HuH-7.5 (cell line): ENCODE data around the gene MYBL2.

Experiments used
- DNase-seq: peaks from one replicate; pipeline ENCODE4 v3.0.0; 2011; ENCODE audit warnings: low spot score

MYBL2 gene

DNA sequence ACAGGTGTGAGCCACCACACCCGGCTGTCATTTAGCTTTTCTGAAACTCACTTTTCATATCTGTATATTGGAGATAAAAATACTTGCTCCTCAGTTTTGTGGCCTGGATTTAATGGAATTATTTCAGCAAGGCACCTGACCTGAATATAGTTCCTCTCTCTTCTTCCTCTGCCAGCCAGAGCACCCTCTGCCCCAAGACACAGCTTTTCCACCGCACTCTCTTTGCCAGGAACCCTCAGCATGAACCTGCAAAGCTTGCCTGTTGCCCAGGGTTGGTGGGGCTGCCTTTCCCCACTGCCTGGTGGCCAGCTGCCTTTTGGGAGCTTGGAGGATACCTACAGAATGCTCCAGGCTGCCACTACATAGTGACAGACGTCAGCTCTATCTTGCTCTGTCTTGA is 56.8 kb downstream of the MYBL2 start:
- no peak for DNase-seq

DNA sequence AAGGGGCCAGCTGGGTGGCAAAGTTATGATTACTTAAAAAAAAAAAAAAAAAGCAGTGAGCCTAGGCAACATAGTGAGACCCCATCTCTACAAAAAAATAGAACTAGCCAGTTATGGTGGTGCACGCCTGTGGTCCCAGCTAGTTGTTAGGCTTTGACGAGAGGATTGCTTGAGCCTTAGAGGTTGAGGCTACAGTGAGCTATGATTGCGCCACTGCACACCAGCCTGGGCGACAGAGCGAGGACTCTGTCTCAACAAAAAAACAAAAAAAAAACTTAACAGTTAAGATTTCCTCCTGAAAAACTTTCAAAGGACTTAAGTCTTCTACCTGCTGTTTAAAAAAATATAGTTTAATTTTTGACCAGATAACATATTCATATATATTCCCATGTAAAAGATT is 57.5 kb downstream of the MYBL2 start:
- no peak for DNase-seq

DNA sequence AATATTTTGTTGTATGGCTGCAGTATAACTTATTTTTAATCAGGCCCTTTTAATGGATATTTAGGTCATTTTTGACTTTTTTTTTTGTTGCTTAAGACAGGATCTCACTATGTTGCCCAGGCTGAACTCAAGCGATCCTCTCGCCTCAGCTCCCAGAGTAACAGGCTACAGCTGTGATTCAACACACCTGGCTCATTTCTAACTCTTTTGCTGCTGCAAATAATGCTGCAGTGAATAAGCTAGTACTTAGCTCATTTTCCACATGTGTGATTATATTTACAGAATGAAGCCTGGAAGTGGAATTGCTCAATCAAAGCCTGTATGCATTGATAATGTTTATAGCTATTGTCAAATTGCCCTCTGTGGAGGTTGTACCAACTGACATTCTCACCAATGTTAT is 58.8 kb downstream of the MYBL2 start:
- no peak for DNase-seq

DNA sequence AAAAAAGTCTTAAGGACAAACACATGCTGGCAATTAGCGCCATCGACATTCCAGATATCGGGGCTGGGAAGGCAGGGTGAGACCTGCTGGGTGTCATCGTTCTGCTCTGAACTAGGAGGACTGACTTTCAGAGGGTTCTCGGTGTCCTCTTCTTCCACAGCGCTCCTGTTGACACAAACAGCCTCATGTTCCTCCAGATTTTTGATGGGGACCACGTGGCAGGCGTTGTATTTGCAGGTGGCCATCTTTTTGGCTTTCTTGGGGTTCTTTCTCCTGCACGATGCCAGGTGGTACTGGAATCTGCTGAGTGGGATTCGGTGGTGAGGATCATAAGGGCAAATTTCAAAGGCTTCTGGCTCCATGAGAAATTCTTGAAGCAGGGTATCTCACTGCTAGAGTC is 59.4 kb downstream of the MYBL2 start:
- DNase-seq = no peak

DNA sequence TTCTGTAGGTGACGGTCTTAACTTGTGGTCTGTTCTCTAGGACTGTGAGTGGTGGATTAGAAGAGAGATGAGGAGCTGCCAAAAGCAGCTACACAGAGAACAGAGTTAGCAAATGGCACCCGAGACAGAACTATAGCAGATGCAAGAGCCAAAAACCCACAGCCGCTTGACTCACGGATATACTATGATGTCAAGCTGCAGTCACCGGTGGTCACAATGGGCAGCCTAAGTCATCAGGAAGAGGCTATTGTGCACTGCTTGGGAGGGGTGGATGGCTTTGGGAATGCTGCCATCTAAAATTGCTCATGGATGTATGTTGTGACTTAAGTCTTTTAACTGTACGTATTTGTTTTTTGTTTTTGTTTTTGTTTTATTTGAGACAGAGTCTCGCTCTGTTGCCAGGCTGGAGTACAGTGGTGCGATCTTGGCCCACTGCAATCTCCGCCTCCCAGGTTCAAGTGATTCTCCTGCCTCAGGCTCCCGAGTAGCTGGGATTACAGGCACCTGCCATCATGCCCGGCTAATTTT is 60.0 kb downstream of the MYBL2 start, which contains the start of gene GTSF1L:
GTSF1L (minus strand) TSS at position 192 of the 528 bp plus-strand sequence. CDS start 308 bp downstream, outside the sequence.
- no peak for DNase-seq

DNA sequence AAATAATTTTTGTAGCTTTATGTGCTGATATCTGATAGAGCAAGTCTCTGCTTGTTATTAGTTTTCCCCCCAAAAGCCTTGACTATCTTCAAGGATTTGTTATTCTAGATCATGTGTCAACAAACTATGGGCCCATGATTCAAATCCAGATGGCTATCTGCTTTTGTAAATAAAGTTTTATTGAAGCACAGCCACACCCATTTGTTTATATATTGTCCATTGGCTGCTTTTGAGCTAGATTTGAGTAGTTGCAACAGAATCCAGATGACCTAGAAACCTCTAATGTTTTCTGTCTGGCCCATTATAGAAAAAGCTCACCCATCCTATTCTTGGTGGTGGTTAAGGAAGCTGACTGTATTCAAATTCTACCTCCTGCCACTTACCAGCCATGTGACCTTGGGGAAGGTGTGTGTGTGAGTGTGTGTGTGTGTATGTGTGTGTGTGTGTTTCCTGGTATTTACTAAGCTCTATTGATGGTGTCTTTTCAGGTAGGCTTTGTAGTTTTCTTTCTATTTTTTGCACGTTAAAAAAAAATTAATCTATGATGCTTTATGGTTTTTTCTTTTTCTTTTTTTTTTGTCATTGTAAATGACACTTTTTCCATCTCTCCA is 61.2 kb downstream of the MYBL2 start:
- DNase-seq = no peak

DNA sequence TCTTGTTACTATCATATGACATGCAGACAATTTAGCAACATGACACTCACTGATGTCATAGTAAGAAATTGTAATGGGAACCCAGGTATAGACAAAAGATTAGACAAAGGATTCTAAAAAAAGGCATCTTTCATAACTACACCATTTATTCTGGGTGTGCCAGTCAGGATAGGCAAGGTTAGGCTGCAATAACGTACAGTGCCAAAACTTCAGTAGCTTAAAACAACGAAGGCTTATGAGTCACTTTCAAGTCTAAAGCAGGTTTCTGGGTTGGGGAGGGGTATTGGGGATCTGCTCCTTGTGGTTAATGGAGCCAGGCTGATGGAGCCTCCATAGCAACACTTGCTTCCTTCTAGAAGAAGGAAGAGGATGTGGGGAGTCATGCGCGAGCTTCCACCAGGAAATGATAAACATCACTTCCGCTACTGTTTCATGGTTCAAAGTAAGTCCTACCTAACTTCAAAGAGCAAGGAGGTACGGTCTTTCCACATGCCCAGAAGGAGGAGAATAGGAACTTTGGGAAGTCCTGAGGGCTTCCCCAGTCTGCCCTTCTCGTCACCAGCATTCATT is 61.9 kb downstream of the MYBL2 start:
- DNase-seq = no peak

DNA sequence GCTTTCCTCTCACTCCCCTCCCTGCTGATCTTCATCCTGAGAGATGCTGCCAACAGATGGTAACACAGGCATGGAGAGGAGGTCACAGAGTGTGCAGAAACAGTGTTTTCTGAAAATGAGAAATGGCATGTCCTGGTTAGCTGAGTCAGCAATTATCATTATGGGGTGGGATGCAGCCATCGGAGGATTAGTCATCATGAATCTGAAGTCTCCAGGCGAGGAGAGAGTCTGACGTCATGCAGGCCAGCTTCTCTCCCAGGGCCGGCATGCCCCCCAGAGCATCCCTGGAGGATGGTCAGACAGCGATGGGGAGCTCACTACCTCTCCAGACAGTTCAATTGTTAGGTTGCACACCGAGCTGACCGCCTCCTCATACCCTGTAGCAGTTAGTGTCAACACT is 64.6 kb downstream of the MYBL2 start:
- DNase-seq = no peak

DNA sequence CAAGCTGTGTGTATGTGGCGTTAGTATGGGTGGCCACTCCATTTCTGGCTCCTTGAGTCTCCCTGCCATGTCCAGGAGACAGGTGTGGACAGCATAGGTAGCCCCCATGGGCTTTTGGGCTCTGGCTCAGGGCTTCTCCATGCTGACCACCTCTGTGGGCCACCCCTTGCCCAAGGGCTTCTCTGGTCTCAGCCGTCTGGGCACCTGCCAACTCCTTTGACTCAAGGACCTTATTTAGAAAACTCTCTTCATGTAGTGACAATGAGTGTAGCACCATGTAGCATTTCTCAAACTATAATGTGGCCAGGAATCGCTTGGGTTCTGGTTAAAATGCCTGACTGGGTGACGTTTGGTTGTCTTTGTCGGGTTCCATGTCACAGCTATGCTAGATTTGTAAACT is 65.0 kb downstream of the MYBL2 start:
- DNase-seq = no peak

DNA sequence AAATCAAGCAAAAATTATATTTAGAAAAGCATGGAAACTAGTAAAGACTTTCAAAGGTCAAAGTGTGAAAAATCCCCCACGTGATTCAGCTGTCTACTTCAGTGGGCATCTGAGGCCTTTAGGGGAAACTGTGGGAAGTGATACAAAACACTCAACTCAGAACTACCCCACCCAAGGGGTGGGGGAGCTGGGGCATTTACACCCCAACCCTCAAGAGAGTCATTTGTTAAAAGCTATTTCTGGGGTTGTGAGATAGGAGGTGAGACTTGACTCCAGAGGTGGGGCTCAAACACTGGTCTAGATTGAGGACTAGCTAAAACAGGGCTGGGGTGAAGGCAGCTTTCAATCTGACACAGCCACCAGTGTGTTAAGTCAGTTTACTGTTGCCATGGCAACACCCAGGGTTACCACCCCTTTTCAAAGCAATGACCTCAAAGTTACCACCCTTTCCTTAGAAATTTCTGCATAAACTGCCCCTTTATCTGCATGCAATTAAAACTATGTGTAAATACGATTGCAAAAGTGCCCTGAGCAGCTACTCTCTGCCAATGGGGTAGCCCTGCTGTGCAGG is 69.8 kb downstream of the MYBL2 start:
- no peak for DNase-seq

DNA sequence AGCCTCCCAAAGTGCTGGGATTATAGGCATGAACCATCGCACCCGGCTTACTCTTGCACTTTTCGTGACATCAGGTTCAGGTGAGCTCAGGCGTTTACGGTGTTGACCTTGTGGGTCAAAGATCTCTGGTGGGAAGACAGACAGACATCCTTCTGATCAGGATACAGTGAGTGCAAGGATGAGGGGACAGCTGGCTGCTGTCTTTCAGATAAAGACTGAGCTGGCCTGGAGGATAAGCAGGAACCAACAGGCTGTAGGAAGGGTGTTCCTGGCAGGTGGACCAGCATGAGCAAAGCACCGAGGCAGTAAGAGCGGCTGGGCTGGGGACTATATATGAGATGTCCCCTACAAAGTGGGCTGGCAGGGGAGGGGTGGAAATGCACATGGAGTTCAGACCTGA is 71.0 kb downstream of the MYBL2 start:
- DNase-seq = no peak

DNA sequence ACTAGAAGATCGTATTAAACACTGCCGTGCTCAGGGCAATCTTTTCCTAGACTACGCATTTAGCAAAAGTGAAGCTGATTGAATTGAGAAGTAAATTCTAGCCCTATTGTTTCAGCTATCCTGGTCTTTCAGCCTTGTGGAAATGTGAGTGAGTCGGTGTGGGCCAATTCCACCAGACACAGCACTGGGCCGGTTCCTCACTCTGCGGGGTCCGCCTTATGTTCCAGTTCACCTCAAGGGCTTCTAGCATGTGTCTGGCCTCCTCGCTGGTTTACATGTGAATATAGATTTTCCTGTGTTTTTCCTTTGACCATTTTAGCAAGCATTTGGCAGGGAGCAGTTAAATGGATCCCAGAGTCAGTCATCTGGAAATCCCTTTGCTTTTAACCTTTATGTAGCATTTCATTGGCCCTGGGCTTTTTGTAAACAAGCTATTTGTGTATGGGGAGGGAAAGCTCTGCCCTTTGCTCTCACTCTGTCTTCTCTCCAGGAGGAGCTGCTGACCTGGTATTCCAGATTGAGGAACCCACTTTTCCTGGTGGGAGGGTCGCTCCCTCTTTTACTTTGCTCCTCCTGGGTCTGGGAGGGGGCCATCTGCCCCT is 72.3 kb downstream of the MYBL2 start:
- no peak for DNase-seq

DNA sequence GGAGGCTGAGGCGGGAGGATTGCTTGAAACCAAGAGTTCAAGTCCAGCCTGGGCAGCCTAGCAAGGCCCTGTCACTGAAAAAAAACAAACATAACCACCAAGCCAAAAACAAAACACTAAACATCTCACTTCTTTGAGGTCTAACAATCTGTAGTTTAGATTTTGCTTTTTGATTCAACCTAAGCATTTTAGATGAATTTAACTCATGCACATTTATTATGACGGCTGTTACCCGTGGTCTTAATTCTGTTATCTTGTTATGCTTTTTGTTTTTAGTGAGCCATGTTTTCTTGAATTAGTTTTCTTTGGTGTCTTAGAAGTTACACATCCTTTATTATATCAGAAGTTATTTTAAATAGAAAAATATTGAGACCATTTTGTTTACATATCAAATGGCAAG is 73.7 kb downstream of the MYBL2 start:
- DNase-seq = no peak

DNA sequence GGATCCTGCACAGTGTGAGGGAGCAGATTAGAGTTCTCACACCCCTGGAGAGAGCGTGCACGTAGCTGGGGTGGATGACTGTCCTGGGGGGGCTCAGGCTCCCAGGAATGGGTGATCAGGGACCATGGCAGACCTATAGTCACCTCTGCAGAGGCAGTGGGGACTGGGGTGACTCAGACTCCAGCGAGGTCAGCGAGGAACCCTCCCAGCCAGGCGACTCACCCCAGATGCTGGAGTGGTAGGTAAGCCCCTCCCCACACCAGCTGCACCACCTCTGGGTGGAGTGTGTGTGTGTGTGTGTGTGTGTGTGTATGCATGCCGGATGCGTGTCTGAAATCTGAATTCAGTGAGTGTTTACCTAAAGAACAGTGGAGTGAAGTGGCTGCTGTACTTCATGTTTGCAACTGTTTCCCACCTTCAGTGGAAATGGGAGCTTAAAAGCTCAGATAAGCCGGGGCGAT is 77.3 kb downstream of the MYBL2 start:
- no peak for DNase-seq

DNA sequence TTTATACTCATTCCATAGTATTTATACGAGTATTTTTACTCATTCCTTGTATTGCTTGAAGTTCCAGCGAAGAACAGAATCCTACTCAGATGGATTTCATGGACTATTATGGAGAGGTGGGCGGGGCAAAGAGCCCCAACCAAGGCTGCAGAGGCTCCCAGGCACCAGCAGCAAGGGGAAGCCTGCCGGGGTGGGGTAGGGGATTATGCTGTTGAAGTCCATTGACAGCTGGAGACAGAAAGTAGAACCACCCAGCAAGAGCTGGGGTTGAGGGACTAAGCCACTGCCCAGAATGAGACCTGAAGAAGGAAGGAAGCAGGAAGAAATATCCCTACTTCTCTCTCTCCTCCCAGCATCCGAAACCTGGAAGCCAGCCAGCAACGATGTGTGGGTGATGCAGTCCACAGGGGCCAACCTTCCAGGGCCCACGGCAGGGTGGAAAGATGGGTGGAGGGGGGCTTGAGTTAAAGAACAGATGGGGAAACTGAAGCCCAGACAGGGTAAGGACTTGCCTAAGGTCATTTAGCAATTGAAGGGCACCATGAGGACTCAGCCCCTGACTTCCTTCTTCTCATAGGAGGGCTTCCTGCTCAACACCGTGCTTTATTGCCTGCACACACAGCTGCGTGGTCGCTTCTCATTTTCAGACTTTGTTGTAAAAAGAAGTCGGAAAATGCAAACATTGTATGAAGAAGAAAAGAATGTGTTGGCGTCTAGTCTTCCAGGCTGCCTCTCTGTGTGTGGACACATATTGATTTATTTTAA is 78.2 kb downstream of the MYBL2 start:
- DNase-seq = no peak

DNA sequence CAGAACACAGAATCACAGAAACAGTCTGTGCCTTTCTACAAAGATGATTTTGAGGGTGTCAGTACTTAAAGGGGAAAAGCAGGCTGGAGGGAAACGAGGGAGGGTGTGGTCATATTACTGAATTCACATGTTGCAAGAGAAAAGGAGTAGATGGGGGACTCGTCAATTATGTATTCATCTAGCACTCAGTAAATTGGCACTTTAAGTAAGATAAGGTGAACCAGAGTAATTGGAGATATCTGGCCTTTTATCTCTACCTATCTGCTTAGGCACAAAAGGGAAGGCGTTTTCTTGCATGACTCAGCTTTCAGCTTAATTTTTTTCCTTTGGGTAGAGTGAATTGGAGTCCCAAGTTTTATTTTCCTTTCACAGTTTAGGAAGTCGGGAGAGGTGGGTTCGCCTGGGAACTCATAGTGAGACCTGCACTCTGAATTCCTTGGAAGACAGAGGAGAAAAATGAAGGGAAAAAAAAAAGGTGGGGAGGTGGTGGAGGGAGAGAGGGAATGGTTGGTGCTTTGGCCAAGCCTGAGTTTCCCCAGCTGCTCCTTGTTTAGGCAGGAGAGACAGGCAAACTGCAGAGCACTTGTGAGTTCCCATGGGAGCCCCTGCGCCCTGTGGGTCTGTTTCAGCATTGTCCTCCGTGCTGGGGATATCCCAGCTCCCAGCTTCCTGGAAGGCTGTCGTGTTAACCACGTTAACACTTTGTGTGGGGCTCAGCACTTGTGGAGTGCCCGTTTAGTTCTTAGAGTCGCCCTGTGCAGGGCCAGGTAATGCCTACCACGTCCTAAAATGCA is 79.6 kb downstream of the MYBL2 start:
- no peak for DNase-seq

DNA sequence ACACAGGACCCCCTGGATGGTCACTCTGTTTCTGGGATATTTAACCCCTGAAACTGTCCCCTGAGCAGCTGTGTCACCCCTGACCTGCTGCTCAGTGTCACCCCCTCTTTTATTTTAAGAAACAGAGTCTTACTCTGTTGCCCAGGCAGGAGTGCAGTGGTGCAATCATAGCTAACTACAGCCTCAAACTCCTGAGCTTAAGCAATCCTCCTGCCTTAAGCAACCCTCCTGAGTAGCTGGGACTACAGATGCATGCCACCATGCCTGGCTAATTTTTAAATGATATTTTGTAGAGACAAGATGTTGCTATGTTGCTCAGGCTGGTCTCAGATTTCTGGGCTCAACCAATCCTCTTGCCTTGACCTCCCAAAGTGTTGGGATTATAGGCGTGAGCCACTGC is 81.4 kb downstream of the MYBL2 start:
- DNase-seq = no peak

DNA sequence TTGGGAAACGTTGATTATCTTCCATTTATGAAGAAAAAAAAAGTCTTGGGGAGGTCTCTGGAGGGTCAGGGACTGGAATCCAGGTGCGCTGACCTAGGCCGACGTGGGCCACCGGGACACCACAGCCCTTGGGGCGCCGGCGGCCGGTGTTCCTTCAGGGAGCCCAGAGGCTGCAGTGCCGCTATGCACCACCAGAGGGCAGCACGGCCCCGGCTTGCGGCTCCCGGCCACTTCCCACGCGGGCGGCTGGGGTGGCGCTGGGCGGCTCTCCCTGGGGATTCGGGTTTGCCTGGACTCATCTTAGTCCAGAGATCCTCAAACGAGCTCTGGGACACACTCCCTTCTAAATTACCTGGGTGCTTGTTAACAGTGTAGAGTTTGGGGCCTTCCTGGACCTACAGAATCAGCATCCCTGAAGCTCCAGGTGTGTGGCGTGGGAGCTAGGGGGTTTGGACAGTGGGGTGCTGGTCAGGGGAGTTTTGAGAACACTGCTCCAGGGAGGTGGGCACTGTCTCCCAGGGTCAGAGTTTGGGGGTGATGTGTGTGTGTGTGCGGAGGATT is 82.9 kb downstream of the MYBL2 start:
- peak; percentile 83 for DNase-seq

DNA sequence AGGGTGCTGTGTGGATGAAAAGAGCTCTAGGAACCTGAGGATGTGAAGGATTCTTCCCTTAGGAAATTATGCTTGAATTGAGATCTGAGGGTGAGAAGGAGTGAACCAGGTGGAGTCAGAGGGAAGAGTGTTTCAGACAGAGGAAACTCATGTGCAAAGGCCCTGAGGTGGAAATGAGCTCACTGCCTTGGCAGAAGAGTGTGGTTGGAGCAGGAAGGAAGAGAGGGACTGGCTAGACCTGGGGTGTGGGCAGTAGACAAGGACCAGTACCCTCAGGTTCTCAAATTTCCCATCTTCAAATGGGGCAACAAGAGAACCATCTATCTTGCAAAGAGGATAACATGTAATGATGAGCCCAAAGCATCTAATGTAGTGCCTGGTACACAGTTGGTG is 83.9 kb downstream of the MYBL2 start:
- DNase-seq = no peak

DNA sequence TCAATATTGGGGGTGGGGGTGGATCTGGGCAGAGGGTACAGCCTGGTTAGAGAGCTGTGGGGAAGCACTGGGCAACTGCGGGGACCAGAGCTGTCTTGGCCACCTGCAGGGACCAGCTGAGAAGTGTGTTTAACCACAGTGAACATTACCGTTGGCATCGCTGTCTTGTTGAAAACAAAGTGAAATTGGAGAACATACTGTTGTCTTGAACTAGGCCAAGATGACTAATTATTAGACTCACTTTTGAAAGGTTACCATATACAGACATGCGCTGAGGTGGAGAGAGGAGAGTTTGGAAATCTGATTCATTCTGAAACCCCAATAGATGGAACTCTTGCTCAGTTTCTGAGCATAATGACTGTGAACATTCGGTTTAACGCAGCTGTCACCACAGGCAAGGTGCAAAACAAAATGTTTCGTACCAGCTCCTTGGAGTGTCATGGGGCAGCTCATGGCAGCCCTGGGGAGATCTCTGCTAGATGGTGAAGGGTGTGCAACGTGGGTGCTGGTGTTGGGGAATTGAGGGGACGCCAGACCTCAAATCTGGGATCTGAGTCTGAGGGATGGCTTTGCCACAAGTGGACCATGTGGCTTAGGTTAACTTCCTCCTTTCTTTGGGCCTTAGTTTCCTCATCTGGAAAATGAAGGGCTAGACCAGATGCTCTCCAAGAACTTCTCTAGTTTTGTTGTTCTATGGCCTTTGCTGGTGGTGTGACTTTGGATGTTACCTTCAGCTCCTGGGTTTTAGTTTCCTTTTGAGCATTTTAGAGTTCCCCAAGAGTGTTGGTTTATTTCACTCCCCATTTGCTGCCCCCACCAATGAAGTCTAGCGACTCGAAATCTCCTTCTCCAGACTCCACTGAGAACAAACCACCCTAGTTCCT is 84.5 kb downstream of the MYBL2 start:
- DNase-seq = no peak
